NCI-H345 treated with DMSO at 0.1 percent for 48 hours (cell line): ENCODE measurements around the gene FOXP3.

Experiments
- DNase-seq: peaks from one replicate; lab custom pipeline; 2025; ENCODE audit not compliant: unreplicated experiment; lab: John Stamatoyannopoulos, UW

FOXP3 gene

DNA sequence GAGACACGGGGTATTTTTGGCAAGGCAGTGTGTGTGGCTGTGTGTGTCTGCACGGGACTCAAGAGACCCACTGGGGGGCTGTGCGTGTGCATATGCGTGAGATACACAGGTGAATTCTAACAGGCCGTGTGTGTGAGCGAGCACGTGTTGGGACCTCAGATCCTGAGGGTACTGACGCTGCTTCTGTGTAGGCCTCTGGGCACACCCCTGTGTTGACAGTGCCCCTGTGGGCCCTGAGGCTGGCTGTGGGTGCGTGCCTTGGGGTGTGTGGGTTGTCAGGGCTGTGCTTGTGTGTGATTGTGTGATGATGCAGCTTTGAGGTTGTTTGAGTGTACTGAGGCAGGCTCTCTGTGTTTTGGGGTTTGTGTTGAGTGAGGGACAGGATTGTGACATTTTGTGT lies 13.9 kb downstream of the FOXP3 start:
- no peak for DNase-seq

- DNase-seq: no peak
These were observed 14.4 kb downstream of the FOXP3 start for GRCh38 chrX:49250066-49250465.

DNA sequence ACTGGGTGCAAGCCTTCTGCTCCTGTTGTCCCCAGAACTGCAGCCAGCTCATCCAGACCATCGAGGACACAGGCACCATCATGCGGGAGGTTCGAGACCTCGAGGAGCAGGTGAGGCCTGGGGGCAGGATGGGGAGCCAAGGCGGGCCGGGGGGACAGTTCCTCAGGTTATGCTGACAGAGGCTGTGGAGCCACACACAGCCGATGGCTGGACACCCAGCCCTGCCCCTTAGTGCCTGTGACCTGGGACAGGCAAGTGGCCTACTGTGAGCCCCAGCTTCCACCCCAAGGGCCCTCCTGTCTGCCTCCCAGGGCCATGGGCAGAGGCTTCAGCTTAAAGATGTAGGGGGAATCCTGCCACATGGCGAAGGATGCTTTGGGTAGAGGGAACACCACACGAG lies 14.9 kb downstream of the FOXP3 start:
- no peak for DNase-seq

DNA sequence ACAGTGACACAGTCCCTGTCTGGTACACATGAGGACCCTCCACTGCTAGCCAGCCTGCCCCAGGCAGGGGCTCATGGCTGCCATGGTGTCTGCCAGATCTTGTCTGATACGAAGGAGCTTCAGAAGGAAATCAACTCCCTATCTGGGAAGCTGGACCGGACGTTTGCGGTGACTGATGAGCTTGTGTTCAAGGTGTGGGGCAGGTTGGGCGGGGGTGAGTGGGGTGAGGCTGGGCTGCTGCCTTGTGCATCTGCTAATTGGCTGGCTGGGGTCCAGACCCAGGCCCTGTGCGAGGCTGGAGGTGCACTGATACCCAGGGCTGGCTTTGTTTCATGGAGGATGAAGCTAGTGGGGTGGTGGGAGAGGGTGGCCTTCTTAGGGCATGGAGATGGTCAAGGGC lies 15.4 kb downstream of the FOXP3 start:
- DNase-seq: no peak

- DNase-seq: peak; percentile 4
These were observed 16.3 kb downstream of the FOXP3 start for GRCh38 chrX:49247916-49248811.

- no peak for DNase-seq
These were observed 17.2 kb downstream of the FOXP3 start for GRCh38 chrX:49247346-49247745.

GRCh38 chrX:49246541-49246940 lies 18.0 kb downstream of the FOXP3 start:
- DNase-seq: no peak

DNA sequence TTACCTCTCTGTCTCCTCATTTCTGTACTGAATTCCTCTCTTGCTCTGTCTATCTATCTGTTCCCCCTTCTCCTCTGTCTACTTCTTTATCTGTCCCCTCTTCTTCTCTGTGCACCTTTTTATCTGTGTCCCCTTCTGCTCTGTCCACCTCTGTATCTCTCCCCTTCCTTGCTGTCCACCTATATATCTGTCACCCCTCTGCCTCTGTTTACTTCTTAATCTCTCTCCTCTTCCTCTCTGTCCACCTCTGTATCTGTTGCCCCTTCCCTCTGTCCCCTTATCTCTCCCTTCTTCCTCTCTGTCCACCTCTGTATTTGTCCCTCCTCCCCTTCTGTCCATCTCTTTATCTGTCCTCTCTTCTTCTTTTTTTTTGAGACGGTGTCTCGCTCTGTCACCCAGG lies 20.3 kb downstream of the FOXP3 start:
- DNase-seq: no peak

DNA sequence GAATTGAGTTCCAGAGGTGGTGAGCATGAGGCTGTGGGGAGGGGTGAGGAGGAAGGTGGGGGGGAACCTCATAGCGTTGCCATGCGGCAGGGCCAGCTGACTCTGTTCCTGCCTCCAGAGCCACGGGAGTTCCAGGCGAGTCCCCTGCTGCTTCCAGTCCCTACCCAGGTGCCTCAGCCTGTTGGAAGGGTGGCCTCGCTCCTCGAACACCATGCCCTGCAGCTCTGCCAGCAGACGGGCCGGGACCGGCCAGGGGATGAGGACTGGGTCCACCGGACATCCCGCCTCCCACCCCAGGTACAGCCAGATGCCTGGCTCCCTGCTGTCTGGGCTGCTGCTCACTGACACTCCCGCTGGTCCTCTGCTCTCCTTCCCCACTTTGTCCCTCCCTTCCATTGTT lies 21.3 kb downstream of the FOXP3 start:
- no peak for DNase-seq

DNA sequence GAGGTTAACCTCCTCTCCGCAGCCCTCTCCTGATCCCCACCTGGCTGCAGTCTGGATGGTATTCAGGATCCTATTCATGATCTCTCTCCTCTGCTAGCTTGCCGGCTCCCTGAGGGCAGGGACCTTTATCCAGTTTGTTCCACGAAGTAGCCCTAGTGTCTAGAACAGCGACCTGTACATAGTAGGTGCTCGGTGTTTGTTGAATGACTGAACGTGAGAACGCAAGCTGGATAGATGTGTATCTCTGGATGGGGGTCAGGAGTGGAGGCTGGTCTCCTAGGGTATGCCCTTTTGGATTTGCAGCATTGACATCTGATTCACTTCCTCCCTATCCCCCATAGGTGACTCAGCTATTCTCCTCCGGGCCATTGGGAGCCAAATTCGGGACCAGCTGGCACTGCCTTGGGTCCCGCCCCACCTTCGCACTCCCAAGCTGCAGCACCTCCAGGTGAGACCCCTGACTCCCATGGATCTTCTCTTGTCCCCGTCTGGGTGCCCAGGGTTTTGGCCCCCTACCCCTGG lies 21.9 kb downstream of the FOXP3 start:
- no peak for DNase-seq

GRCh38 chrX:49238735-49239134 lies 25.8 kb downstream of the FOXP3 start:
- no peak for DNase-seq

GRCh38 chrX:49237060-49237459 lies 27.4 kb downstream of the FOXP3 start:
- DNase-seq: no peak

- no peak for DNase-seq
These were observed 30.5 kb downstream of the FOXP3 start for GRCh38 chrX:49233887-49234555.

DNA sequence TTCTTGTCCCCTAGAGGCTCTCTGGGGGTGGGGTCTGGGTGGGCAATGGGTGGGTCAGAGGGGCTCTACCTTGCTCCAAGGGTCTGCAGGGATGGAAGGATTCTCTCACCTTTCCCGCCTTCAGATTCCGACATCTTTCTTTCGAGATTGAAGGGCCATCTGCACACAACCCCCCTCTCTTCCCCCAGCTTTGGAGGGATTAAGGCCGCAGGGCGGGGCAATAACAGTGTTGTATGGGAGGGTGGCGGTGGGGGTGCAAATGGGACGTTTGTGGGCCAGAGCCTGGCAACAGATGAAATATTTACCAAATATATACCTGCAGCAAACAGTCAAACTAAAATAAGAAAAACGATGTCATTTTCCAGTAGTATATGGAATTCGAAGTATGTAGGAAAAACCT lies 31.3 kb downstream of the FOXP3 start, which contains the start of gene CACNA1F:
TSS of gene CACNA1F (minus strand) at position 165 of the 400 bp plus-strand sequence. CDS start at position 134, 31 bp downstream.
- no peak for DNase-seq

GRCh38 chrX:49232525-49232924 lies 32.0 kb downstream of the FOXP3 start:
- no peak for DNase-seq

GRCh38 chrX:49231333-49232000 lies 33.0 kb downstream of the FOXP3 start:
- DNase-seq: no peak

- DNase-seq: peak; percentile 37
These were observed 33.8 kb downstream of the FOXP3 start for GRCh38 chrX:49230500-49231232.

GRCh38 chrX:49228185-49228584 lies 36.3 kb downstream of the FOXP3 start:
- no peak for DNase-seq

GRCh38 chrX:49227726-49228125 lies 36.8 kb downstream of the FOXP3 start:
- no peak for DNase-seq

- no peak for DNase-seq
These were observed 37.6 kb downstream of the FOXP3 start for GRCh38 chrX:49226946-49227345.

DNA sequence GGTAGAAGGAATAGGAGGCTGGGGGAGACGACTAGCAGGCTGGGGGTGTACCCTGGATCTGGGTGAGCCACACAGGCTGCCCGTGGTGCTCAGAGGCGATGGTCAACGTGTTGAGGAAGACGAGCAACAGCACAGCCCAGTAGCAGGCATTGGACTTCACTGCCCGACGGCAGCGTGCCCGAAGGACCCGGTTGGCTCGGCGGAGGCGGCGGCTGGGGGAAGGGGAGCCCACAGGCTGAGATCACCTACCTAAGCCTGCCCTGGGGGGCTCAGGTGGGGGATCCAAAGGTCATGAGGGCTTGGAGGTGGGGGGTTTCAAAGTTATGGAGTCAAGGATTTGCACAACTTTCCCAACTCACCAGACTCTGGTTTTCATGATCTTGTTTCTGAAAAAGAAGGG lies 38.7 kb downstream of the FOXP3 start:
- no peak for DNase-seq
